HG03575 (cell line): ENCODE data around the gene SCN3B.

Experiments used
- ATAC-seq: cut with Tn5 transposase; IDR thresholded peaks from one replicate; pipeline ENCODE4 v1.9.1; 2021; ENCODE audit not compliant: unreplicated experiment, insufficient number of reproducible peaks, low FRiP score; ENCODE audit errors: extremely low read depth

SCN3B gene

GRCh38 chr11:123608371-123608770, 46.1 kb downstream of the SCN3B start:
- no peak for ATAC-seq

GRCh38 chr11:123607781-123608180, 46.6 kb downstream of the SCN3B start:
- no peak for ATAC-seq

- no peak for ATAC-seq
Observed at GRCh38 chr11:123603666-123604065, 50.8 kb downstream of the SCN3B start.

DNA sequence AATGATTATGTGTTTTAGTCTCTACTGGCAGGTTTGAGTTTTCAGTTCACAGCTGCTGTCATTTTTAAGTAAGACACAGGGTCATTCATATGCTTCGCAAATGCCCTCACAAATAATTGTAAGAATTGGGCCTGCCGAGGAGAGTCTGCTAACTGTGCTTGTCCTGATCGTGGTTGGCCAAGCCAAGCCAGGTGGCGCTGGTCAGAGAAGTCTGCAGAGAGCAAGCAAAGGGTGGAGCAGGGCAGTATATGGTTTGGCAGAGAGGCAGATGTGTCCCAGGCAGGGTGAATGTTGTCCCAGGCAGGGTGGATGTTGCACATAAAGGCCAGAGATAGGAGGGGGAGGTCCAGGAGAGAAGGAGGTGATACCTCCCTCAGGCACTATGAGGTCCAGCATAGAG, 52.7 kb downstream of the SCN3B start:
- ATAC-seq, result no peak

DNA sequence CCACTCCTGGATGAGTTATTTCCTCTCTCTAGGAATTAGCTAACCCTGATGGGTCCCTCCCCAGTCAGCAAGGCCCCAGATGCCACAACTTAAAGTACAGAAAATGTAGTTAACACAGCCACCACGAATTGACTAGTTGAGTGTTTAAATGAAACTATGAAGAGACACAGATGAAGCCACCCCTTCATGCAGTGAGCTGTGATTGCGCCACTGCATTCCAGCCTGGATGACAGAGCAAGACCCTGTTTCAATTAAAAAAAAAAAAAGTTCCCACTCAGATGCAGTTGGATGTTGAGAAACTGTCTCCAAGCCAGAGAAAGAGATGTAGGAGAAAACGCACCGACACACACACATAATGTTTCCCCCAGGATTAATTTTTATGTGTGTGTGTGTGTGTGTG, 53.3 kb downstream of the SCN3B start:
- no peak for ATAC-seq

DNA sequence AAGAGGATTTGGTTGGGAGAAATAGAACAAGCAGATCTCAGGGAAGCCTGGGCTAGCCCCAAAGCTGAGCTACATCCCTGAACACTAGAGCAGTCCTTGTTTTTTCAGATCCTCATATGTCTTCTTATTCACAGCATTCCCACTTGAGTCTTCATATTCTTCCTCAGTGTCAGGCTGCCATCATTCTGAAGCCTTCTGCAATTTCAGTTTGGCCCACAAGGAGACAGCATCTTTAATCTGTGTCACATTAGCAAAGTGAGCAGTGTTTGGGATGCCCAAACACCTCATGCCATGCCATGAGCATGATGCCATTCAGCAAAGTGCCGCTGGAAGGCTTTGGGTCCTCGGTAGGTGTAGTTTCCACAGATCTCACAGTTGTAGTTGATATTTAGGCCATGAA, 56.6 kb downstream of the SCN3B start:
- no peak for ATAC-seq

DNA sequence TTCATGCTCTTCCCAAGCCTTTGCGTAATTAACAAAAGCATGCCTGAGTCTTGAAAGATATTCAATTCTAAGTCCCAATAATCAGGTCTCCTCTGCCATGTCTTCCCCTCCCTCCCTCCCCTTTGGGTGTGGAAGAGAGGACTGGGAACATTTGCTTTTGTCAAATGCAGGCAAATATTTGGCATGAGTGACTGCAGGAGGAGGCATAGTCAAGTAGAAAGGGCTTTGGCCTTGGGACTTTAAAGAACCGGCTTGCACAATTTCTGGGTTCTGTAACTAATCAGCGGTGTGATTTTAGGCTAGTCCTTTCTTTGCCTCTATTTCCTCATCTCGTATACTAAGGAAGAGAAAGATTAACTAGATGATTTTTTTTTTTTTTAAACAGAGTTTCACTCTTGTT, 59.5 kb downstream of the SCN3B start:
- no peak for ATAC-seq

- no peak for ATAC-seq
Observed at GRCh38 chr11:123594188-123594901, 60.1 kb downstream of the SCN3B start.

DNA sequence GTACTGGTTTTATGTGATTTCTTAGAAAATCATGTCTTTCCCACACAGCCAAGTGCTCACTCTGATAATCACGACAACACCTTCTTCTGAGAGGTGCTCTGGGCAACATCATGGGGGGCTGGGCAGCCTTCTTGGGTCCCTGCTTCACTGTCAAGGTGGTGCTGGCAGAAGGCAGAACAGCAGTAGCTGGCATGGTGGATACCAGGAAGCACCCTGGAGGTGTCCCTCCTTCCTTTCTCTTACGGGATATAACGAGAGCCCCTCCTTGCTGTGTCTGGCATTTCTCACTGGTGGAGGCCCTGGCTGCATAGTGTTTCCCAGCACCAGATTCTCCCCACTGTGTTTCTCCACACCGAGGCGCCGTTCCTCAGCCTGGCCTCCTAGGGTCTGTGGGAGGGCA, 60.9 kb downstream of the SCN3B start:
- ATAC-seq, result no peak

DNA sequence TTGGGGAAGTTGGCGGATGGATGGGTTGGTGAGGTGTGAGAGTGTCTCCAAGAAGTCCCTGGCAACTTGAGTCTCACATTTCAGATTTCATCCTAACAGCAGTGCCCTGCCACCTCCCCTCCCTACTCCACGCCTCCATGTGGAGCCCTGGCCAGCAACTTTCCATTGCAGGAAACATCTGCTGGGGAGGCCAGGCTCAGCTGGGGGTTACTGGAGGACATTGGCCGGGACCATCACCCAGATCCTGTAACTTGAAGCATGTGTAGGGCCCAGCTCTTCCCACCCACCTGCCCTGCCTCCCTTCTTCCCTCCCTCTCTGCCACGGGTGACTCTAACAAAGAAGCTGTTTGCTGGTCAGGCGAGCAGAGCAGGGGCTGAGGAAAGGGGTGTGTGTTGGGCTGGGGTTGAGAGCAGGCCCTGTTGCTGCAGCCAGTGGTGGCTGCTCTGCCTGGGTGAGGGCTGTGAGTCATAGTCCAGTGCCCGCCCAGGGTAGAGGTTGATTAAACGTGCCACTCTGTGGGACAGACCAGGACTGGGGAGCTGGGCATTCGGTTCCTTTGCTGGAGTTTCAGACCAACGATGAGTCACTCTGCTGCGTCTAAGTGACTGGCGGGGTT, 64.0 kb downstream of the SCN3B start:
- ATAC-seq, result no peak

DNA sequence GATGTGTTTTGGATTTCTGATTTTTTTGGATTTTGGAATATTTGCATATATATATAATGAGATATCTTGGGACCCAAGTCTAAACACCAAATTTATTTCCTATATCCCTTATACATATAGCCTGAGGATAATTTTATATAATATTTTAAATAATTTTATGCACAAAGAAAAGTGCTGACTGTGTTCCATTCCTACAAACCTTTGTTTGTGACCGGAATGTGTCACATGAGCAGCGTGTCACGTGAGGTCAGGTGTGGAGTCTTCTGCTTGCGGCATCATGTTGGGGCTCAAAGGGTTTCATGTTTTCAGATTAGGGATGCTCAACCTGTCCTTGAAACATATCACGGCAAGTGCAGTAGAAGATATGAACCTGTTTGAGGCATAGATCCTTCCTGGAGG, 65.6 kb downstream of the SCN3B start:
- ATAC-seq, result no peak

DNA sequence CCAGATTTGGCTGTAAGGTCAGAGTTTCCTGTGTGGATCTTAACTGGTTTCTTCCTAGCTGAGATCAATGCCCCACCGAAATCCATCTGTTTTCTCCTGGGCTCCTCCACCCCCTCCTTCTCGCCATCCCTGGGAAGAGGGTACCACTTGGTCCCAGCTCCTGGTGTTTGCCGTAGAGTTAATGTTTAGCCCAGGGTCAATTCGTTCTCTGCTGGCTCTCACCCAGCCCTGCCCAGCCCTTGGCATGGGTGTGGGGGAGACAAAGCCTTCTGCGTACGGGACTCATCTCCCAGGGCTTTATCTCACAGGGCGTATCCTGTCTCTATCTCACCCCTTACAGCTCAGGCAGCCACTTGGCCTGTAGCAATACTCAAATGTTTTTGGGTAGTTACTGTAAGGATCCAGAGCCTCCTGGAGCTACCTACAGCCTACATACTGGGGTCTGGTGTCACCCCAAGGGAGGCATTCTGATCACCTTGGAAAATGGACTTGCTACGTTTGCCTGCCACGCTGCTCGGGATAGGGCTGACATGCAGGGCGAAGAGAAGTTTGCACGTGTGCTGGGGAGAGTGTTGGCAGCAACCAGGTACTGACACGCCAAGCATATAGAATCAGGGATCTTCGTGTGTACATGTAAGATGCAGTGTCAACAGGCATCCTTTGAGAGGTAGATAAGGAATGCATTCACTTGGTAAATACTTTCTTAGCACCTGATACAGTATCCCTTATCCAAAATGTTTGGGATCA, 66.1 kb downstream of the SCN3B start:
- ATAC-seq, result no peak

GRCh38 chr11:123587559-123587958, 66.9 kb downstream of the SCN3B start:
- no peak for ATAC-seq

- ATAC-seq, result no peak
Observed at GRCh38 chr11:123587044-123587443, 67.4 kb downstream of the SCN3B start.

DNA sequence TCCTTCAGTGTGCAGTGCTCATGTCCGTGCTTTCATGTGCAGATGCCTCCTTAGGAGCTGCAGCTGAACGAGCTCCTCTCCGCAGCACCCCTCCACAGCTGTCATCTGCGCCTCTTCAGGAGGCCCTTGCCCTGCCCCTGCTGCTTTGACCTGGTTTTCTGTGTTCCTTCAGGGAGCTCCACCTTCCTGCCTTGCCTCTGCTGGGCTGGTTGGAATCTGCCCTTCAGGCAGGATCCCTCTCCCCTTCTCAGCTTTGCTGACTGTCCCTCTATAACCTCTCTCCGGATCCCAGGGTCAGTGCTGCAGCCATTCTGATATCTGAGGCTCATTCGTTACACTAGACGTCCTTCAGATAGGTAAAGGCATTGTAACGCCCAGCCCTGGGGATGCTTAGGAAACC, 67.9 kb downstream of the SCN3B start:
- no peak for ATAC-seq

GRCh38 chr11:123585706-123586105, 68.7 kb downstream of the SCN3B start:
- no peak for ATAC-seq

DNA sequence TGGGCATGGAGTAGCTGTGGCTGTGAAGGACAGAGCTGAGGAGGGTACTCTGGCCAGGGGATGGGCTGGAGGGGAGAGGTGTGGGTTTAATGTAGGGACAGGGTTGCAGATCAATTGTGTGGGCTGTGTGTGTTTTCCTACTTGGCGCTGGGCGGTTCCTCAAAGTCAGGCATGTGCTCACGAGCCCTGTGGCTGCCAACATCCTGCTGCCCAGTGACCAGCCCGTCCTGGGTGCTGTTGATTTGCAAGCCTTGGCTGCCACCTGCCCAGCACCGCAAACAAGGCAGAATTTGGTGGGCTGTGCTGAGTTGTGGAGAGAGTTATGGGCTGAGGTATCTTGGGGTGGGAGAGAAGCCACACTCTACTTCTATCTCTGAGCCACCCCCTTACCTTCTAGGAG, 69.2 kb downstream of the SCN3B start:
- ATAC-seq, result no peak

GRCh38 chr11:123584737-123585136, 69.7 kb downstream of the SCN3B start:
- ATAC-seq, result no peak

- ATAC-seq, result no peak
Observed at GRCh38 chr11:123584186-123584585, 70.2 kb downstream of the SCN3B start.

GRCh38 chr11:123582992-123583504, 71.4 kb downstream of the SCN3B start:
- ATAC-seq, result no peak
